Panc1 (cell line): Measurements from ENCODE around the gene LINGO1. TPM values are rescaled to one million over a fixed set of nuclear protein-coding genes. Genes with fewer than 3 reads are reported as not detected.

Experiments
- ATAC-seq: fragments of 200-7000 bp; cut with Tn5 transposase; 2 replicates; pipeline ENCODE4 v1.9.1; 2020; ENCODE audit warnings: mild to moderate bottlenecking, moderate library complexity
- BruUV-seq: library from RNA; stranded (reverse); fragments of 400-500 nt; replicated peaks from 2 replicates; lab custom pipeline; 2021; lab: Mats Ljungman, UMichigan
- CTCF ChIA-PET: fragments of 300-600 bp; sonication (Branson Sonifier 250); formaldehyde crosslinking; loops from one replicate; lab custom pipeline; 2022; ENCODE audit warnings: antibody characterized with exemption; lab: Charles Lee
- POLR2A ChIA-PET: fragments of 300-600 bp; sonication (Branson Sonifier 250); formaldehyde crosslinking; loops from one replicate; lab custom pipeline; 2022; ENCODE audit warnings: antibody characterized with exemption; lab: Charles Lee
- DNase-seq: peaks from one replicate; pipeline ENCODE4 v3.0.0-alpha.2; 2010; ENCODE audit warnings: low read depth, low spot score
- H3K27ac ChIP-seq: 2 replicates; pipeline ENCODE4 v1.5.1; 2011; ENCODE audit warnings: mild to moderate bottlenecking, low read length, inconsistent platforms
- H3K27me3 ChIP-seq: fragments of 200-500 bp; sonication (Bioruptor generic); 2 replicates; pipeline ENCODE4 v1.6.0; 2014; ENCODE audit warnings: low read length, inconsistent platforms; ENCODE audit not compliant: control insufficient read depth, insufficient read depth
- H3K36me3 ChIP-seq: fragments of 200-500 bp; sonication (Bioruptor generic); 2 replicates; pipeline ENCODE4 v1.5.1; 2014; ENCODE audit warnings: inconsistent platforms, mild to moderate bottlenecking, low read length, moderate library complexity; ENCODE audit not compliant: control insufficient read depth, insufficient read depth
- H3K4me1 ChIP-seq: 2 replicates; pipeline ENCODE4 v1.5.1; 2011; ENCODE audit warnings: inconsistent platforms, mild to moderate bottlenecking, low read length, moderate library complexity; ENCODE audit not compliant: control insufficient read depth, insufficient read depth
- H3K4me3 ChIP-seq, 2 experiments: 2 replicates each; pipeline ENCODE4 v1.5.1; 2011 to 2012; ENCODE audit warnings: low read depth in 2 of 2, low read length in 2 of 2, mild to moderate bottlenecking in 2 of 2, inconsistent platforms in 1 of 2, moderate library complexity in 1 of 2
- H3K9me3 ChIP-seq: fragments of 200-500 bp; sonication (Bioruptor generic); 2 replicates; pipeline ENCODE4 v1.5.1; 2014; ENCODE audit warnings: low read depth, mild to moderate bottlenecking, inconsistent platforms, low read length, moderate library complexity; ENCODE audit not compliant: control insufficient read depth, insufficient read depth
- POLR2AphosphoS5 ChIP-seq: IDR thresholded peaks from 2 replicates; pipeline ENCODE4 v1.6.1; 2012; ENCODE audit warnings: mild to moderate bottlenecking, low read depth, low read length, moderate library complexity
- REST ChIP-seq, 2 experiments: IDR thresholded peaks; 2 replicates each; pipeline ENCODE4 v1.6.1; 2011 to 2012; ENCODE audit warnings: low read depth in 2 of 2, control low read depth in 1 of 2, low read length in 1 of 2, mild to moderate bottlenecking in 1 of 2, moderate library complexity in 1 of 2; ENCODE audit not compliant: insufficient read depth in 1 of 2
- SIN3A ChIP-seq: IDR thresholded peaks from 2 replicates; pipeline ENCODE4 v1.6.1; 2012; ENCODE audit warnings: low read depth, mild to moderate bottlenecking, low read length, moderate library complexity, borderline replicate concordance; ENCODE audit not compliant: insufficient read depth
- TCF7L2 ChIP-seq: IDR thresholded peaks from 2 replicates; pipeline ENCODE4 v1.6.1; 2011; ENCODE audit warnings: mild to moderate bottlenecking, low read depth, low read length, inconsistent platforms
- in situ Hi-C: cut with HindIII; loops from 2 replicates; pipeline ENCODE4 v1.10.0; 2016; ENCODE audit warnings: low sequenced_read_pairs, low pct_unique_long_range_greater_than_20kb
- intact Hi-C: fragments of 100-400 bp; cut with micrococcal nuclease; formaldehyde crosslinking; loops from one replicate; pipeline ENCODE4 v1.10.0; 2022; ENCODE audit not compliant: unreplicated experiment
- total RNA-seq: library from RNA; stranded (reverse); gene quantifications from one replicate; pipeline ENCODE4 v1.2.1, GENCODE V29; 2021; ENCODE audit not compliant: unreplicated experiment
- TF ChIP-seq, protein P1 (sequence below): fragments of 450-650 bp; IDR thresholded peaks from 2 replicates; pipeline ENCODE4 v1.5.1; 2017; ENCODE audit warnings: mild to moderate bottlenecking

Gene LINGO1
- total RNA-seq, 1 experiment from 2014 or later = 18.2 TPM

DNA sequence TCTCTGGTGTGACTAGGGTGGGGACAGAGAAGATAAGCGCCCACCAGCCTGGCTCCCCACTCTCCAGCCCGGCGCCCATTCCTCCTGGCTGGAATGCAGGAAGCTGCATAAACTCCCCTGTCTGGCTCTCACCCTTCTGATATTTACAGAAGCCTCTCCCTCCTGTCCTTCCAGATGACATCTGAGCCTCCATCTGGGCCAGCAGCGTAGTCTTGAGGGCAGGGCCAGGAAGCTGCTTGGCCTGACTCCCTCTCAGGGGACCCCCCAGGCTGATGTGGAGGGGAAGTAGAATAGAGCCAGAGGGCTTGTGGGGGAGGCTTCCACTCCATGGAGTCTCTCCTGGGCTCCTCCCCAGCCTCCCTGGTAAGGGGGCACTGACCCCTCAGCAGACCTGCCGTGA, 49.9 kb downstream of the LINGO1 start:
- ATAC-seq = no peak
- intact Hi-C loops = no loop called here
- CTCF ChIA-PET = no interaction called here

DNA sequence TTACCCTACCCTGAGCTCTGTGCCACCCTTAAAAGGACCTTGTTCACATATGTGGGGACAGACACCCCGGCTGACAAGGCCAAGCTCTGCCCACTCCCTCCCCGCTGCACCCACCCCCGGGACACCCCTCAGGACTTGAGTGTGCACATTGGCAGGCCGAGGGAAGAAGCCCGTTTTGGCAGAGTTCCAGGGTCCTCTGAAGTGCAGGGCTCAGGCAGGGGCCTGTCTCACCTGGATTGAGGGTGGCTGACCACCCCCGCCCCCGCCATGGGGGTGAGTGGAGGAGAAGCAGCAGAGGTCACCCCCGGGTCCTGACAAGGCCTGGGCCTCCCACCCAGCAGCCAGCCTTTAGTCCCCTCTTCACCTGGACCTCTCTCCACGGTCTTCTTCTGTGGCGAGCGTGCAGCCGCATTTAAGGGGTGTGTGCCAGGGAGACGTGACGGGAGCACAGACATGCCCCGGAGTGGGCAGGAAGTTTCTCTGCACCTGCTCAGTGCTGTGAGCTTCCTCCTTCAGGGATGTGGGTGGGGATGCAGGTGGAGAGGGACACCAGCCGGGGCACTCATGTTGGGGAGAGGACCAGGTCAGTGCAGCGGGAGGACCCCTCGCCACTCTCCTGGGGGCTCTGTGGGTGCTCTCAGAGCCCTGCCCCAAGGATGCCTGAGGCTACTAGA, 50.7 kb downstream of the LINGO1 start:
- in situ Hi-C loops = no loop called here
- no peak for ATAC-seq
- BruUV-seq = no TSS peak
- H3K4me3 ChIP-seq = no peak overlapping the region
- ChIA-PET POLR2A (no interaction called here), CTCF (interaction anchor here (0.7 kb wide), 1 partner anchor 637 kb away, joined by 3 read pairs; no protein-coding TSS in a partner anchor)
- no peak overlapping the region for H3K27ac ChIP-seq
- H3K27me3 ChIP-seq = no peaks in the 10 kb centered on the region
- TF ChIP-seq, protein P1, sequence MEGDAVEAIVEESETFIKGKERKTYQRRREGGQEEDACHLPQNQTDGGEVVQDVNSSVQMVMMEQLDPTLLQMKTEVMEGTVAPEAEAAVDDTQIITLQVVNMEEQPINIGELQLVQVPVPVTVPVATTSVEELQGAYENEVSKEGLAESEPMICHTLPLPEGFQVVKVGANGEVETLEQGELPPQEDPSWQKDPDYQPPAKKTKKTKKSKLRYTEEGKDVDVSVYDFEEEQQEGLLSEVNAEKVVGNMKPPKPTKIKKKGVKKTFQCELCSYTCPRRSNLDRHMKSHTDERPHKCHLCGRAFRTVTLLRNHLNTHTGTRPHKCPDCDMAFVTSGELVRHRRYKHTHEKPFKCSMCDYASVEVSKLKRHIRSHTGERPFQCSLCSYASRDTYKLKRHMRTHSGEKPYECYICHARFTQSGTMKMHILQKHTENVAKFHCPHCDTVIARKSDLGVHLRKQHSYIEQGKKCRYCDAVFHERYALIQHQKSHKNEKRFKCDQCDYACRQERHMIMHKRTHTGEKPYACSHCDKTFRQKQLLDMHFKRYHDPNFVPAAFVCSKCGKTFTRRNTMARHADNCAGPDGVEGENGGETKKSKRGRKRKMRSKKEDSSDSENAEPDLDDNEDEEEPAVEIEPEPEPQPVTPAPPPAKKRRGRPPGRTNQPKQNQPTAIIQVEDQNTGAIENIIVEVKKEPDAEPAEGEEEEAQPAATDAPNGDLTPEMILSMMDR = no peak
- no peak for DNase-seq
- peaks cover 10% of the 10 kb centered on the region for H3K4me1 ChIP-seq
- no peaks in the 10 kb centered on the region for H3K9me3 ChIP-seq
- intact Hi-C loops = no loop called here
- H3K36me3 ChIP-seq = no peaks in the 10 kb centered on the region

More for the DNA sequence above, 49.9 kb downstream of the LINGO1 start:
- Histone ChIP-seq H3K36me3 (no peaks in the 10 kb centered on the region), H3K9me3 (no peaks in the 10 kb centered on the region), H3K27me3 (no peaks in the 10 kb centered on the region), H3K27ac (peak overlapping the region; percentile 42; the same call in 1 of the 2 replicates), H3K4me1 (peaks cover 10% of the 10 kb centered on the region), H3K4me3 (no peak overlapping the region)
- in situ Hi-C loops = no loop called here
- BruUV-seq = no TSS peak
- POLR2A ChIA-PET = no interaction called here
- no peak for DNase-seq
- TF ChIP-seq REST (IDR thresholded peaks at IDR 0.05; ENCODE audit: insufficient read depth in 1 of 2, low read depth in 2 of 2, low read length in 1 of 2) (no peak), TCF7L2 (no peak), POLR2AphosphoS5 (no peak), SIN3A (no peak)
- TF ChIP-seq, protein P1 = no peak
